IMR-90 (cell line): ENCODE data around the gene FGR.

Experiments
- BHLHE40 ChIP-seq: fragments of 150-350 bp; IDR thresholded peaks from 2 replicates; pipeline ENCODE4 v1.6.1; 2016; ENCODE audit warnings: mild to moderate bottlenecking, low read depth, low read length
- CEBPB ChIP-seq: IDR thresholded peaks from 2 replicates; pipeline ENCODE4 v1.6.1; 2012; ENCODE audit warnings: low read depth, low read length, improper control_type of control experiment
- CHD1 ChIP-seq: IDR thresholded peaks from 2 replicates; pipeline ENCODE4 v1.6.1; 2012; ENCODE audit warnings: low read depth, low read length, improper control_type of control experiment
- CTCF ChIP-seq: conservative IDR thresholded peaks from 2 replicates; pipeline ENCODE4 v1.5.1; 2012; ENCODE audit warnings: mild to moderate bottlenecking, low read depth, low read length, improper control_type of control experiment
- ELK1 ChIP-seq: fragments of 150-350 bp; IDR thresholded peaks from 2 replicates; pipeline ENCODE4 v1.6.1; 2016; ENCODE audit warnings: low read depth, mild to moderate bottlenecking, low read length, moderate library complexity, borderline replicate concordance
- MAFK ChIP-seq: IDR thresholded peaks from 2 replicates; pipeline ENCODE4 v1.6.1; 2012; ENCODE audit warnings: low read depth, low read length, improper control_type of control experiment
- MAZ ChIP-seq: IDR thresholded peaks from 2 replicates; pipeline ENCODE4 v1.6.1; 2012; ENCODE audit warnings: low read depth, mild to moderate bottlenecking, low read length, improper control_type of control experiment, moderate library complexity, borderline replicate concordance
- MXI1 ChIP-seq: IDR thresholded peaks from 2 replicates; pipeline ENCODE4 v1.6.1; 2012; ENCODE audit warnings: low read depth, mild to moderate bottlenecking, low read length, moderate library complexity, borderline replicate concordance
- POLR2A ChIP-seq: IDR thresholded peaks from 2 replicates; pipeline ENCODE4 v1.6.1; 2012; ENCODE audit warnings: mild to moderate bottlenecking, low read depth, low read length
- RAD21 ChIP-seq: IDR thresholded peaks from 2 replicates; pipeline ENCODE4 v1.6.1; 2012; ENCODE audit warnings: low read length, improper control_type of control experiment
- RCOR1 ChIP-seq: IDR thresholded peaks from 2 replicates; pipeline ENCODE4 v1.6.1; 2012; ENCODE audit warnings: mild to moderate bottlenecking, low read length, improper control_type of control experiment; ENCODE audit not compliant: insufficient replicate concordance
- RFX5 ChIP-seq: IDR thresholded peaks from 2 replicates; pipeline ENCODE4 v1.8.0; 2012; ENCODE audit warnings: low read depth, mild to moderate bottlenecking, low read length, moderate library complexity
- SMC3 ChIP-seq: fragments of 150-350 bp; IDR thresholded peaks from 2 replicates; pipeline ENCODE4 v1.6.1; 2016; ENCODE audit warnings: low read depth, mild to moderate bottlenecking, antibody characterized with exemption, low read length, moderate library complexity
- USF2 ChIP-seq: fragments of 150-350 bp; IDR thresholded peaks from 2 replicates; pipeline ENCODE4 v1.6.1; 2017; ENCODE audit warnings: mild to moderate bottlenecking, antibody characterized with exemption, low read length, low read depth

GRCh38 chr1:27564710-27565649 lies 70.0 kb downstream of the FGR start:
- no peak for TF ChIP-seq CTCF
- no peak for TF ChIP-seq RAD21
- TF ChIP-seq RCOR1, result no peak
- no peak for TF ChIP-seq POLR2A
- TF ChIP-seq CHD1, result no peak
- TF ChIP-seq MAFK, result no peak
- no peak for TF ChIP-seq CEBPB
- TF ChIP-seq SMC3, result no peak
- TF ChIP-seq RFX5, result no peak
- no peak for TF ChIP-seq MXI1
- no peak for TF ChIP-seq MAZ
- no peak for TF ChIP-seq USF2
- TF ChIP-seq BHLHE40, result no peak
- no peak for TF ChIP-seq ELK1
